K562 (cell line): ENCODE measurements around the gene SLC39A9. TPM values are rescaled to one million over a fixed set of nuclear protein-coding genes. Genes with fewer than 3 reads are reported as not detected.

ENCODE experiments used
- ATAC-seq: fragments of 200-7000 bp; cut with Tn5 transposase; 3 replicates; pipeline ENCODE4 v1.9.1; 2020; ENCODE audit warnings: moderate library complexity
- BruUV-seq: library from RNA; stranded (reverse); fragments of 400-500 nt; replicated peaks from 2 replicates; lab custom pipeline; 2021; lab: Mats Ljungman, UMichigan
- CTCF ChIA-PET: fragments of 300-600 bp; formaldehyde crosslinking; extraction: SDS; loops from one replicate; lab custom pipeline; 2021; ENCODE audit warnings: low intra/inter-chr PET ratio; lab: Yijun Ruan, JAX
- POLR2A ChIA-PET: fragments of 300-600, 350-650 bp; sonication (Branson Sonifier 250); formaldehyde crosslinking; extraction: SDS; loops from one replicate; lab custom pipeline; 2021; ENCODE audit warnings: antibody characterized with exemption, inconsistent platforms; lab: Yijun Ruan, JAX
- DNase-seq, 4 experiments: peaks; one replicate each; pipeline versions ENCODE4 v3.0.0 to v3.0.0-alpha.2; 2011 to 2018; ENCODE audit warnings: low spot score in 3 of 4, mixed read lengths in 3 of 4; ENCODE audit errors: extremely low read depth in 1 of 4
- FAIRE-seq: peaks from 2 replicates; lab custom pipeline; 2011; peaks lifted over from hg19 to GRCh38; lab: Jason Lieb, UNC
- H2AFZ ChIP-seq: 2 replicates; pipeline ENCODE4 v1.6.0; 2011; ENCODE audit warnings: low read depth, low read length, control low read depth, inconsistent platforms
- H3K27ac ChIP-seq: fragments of 200-600 bp; 3 replicates; pipeline ENCODE4 v1.8.0; 2011; ENCODE audit warnings: low read depth, mild to moderate bottlenecking, control low read depth, inconsistent platforms, low read length, moderate library complexity, mixed read lengths; ENCODE audit errors: extremely low read depth
- H3K27me3 ChIP-seq, 2 experiments: fragments of 300-600 bp in 1 of 2; 2 replicates in 1 of 2; 3 replicates in 1 of 2; pipeline versions ENCODE4 v1.6.0 to v1.8.0; 2011; ENCODE audit warnings: inconsistent platforms in 2 of 2, low read length in 2 of 2, mild to moderate bottlenecking in 1 of 2, mixed read lengths in 1 of 2, moderate library complexity in 1 of 2; ENCODE audit not compliant: control insufficient read depth in 2 of 2, insufficient read depth in 2 of 2
- H3K36me3 ChIP-seq: fragments of 300-600 bp; 3 replicates; pipeline ENCODE4 v1.8.0; 2011; ENCODE audit warnings: mild to moderate bottlenecking, low read length, inconsistent platforms; ENCODE audit not compliant: control insufficient read depth, insufficient read depth
- H3K4me1 ChIP-seq, 2 experiments: fragments of 200-600 bp in 1 of 2; replicated peaks in 1 of 2; 2 replicates in 1 of 2; 3 replicates in 1 of 2; pipeline versions ENCODE4 v1.5.1 to v1.8.0; 2011; ENCODE audit warnings: inconsistent platforms in 2 of 2, low read length in 2 of 2, mild to moderate bottlenecking in 1 of 2, mixed read lengths in 1 of 2, moderate library complexity in 1 of 2; ENCODE audit not compliant: control insufficient read depth in 2 of 2, insufficient read depth in 2 of 2
- H3K4me2 ChIP-seq: 2 replicates; pipeline ENCODE4 v1.6.1; 2011; ENCODE audit warnings: low read length, control low read depth, inconsistent platforms, mixed read lengths; ENCODE audit not compliant: insufficient read depth
- H3K4me3 ChIP-seq: fragments of 200-600 bp; sonication (generic), shearing (Covaris generic); 2 replicates; pipeline ENCODE4 v1.5.1; 2016; ENCODE audit warnings: control low read depth, inconsistent platforms
- H3K79me2 ChIP-seq: fragments of 200-600 bp; 3 replicates; pipeline ENCODE4 v1.8.0; 2011; ENCODE audit warnings: low read length, inconsistent platforms; ENCODE audit not compliant: control insufficient read depth, insufficient read depth
- H3K9ac ChIP-seq, 2 experiments: 2 replicates each; pipeline versions ENCODE4 v1.6.0 to v1.6.1; 2011; ENCODE audit warnings: low read depth in 2 of 2, low read length in 2 of 2, control low read depth in 1 of 2, inconsistent platforms in 1 of 2, mild to moderate bottlenecking in 1 of 2, mixed read lengths in 1 of 2; ENCODE audit not compliant: insufficient read depth in 1 of 2
- H3K9me1 ChIP-seq: one replicate; pipeline ENCODE4 v1.6.0; 2011; ENCODE audit warnings: inconsistent platforms, mild to moderate bottlenecking, low read length, moderate library complexity; ENCODE audit not compliant: control insufficient read depth, insufficient read depth
- H3K9me3 ChIP-seq: replicated peaks from 2 replicates; pipeline ENCODE4 v1.5.1; 2011; ENCODE audit warnings: low read depth, low read length, inconsistent platforms; ENCODE audit not compliant: control insufficient read depth, insufficient read depth
- H4K20me1 ChIP-seq: replicated peaks from 2 replicates; pipeline ENCODE4 v1.6.1; 2011; ENCODE audit warnings: low read length, inconsistent platforms, mixed read lengths; ENCODE audit not compliant: control insufficient read depth, insufficient read depth
- AFF4 ChIP-seq: sonication (generic); formaldehyde crosslinking; IDR thresholded peaks from 2 replicates; pipeline ENCODE4 v1.8.0; 2023; ENCODE audit warnings: mild to moderate bottlenecking, missing genetic modification reagents
- GABPA ChIP-seq: fragments of 200-800 bp; sonication (Bioruptor generic); conservative IDR thresholded peaks from 2 replicates; pipeline ENCODE4 v1.6.1; 2016; ENCODE audit warnings: low read depth, missing genetic modification characterization, missing compliant biosample characterization
- HDAC1 ChIP-seq, 2 experiments: fragments of 450-650 bp; IDR thresholded peaks; 2 replicates each; pipeline ENCODE4 v1.6.1; 2016 to 2017; ENCODE audit warnings: inconsistent platforms in 1 of 2, mild to moderate bottlenecking in 1 of 2, moderate library complexity in 1 of 2
- NKRF ChIP-seq: fragments of 450-650 bp; IDR thresholded peaks from 2 replicates; pipeline ENCODE4 v1.6.1; 2016; ENCODE audit warnings: borderline replicate concordance
- NR2C2 ChIP-seq, 2 experiments: fragments of 200-800 bp in 1 of 2; sonication (Bioruptor generic) in 1 of 2; sonication (generic) in 1 of 2; formaldehyde crosslinking in 1 of 2; IDR thresholded peaks; 2 replicates each; pipeline versions ENCODE4 v1.6.1 to v1.8.0; 2016 to 2022; ENCODE audit warnings: mild to moderate bottlenecking in 1 of 2, missing compliant biosample characterization in 1 of 2, missing genetic modification characterization in 1 of 2, missing genetic modification reagents in 1 of 2
- RBBP5 ChIP-seq: fragments of 200-600 bp; sonication (generic); IDR thresholded peaks from 2 replicates; pipeline ENCODE4 v1.6.1; 2012; ENCODE audit warnings: borderline replicate concordance, mild to moderate bottlenecking, low read length, control low read depth, inconsistent platforms; ENCODE audit not compliant: insufficient read depth, poor library complexity, severe bottlenecking
- RFX1 ChIP-seq: fragments of 450-650 bp; IDR thresholded peaks from 2 replicates; pipeline ENCODE4 v1.6.1; 2016; ENCODE audit warnings: mild to moderate bottlenecking, moderate library complexity
- VEZF1 ChIP-seq: fragments of 200-800 bp; sonication (Bioruptor generic); IDR thresholded peaks from 2 replicates; pipeline ENCODE4 v1.6.1; 2017; ENCODE audit warnings: missing genetic modification characterization, missing compliant biosample characterization
- ZNF561 ChIP-seq: fragments of 450-650 bp; formaldehyde crosslinking; conservative IDR thresholded peaks from 2 replicates; pipeline ENCODE4 v1.4.0; 2020; ENCODE audit warnings: mild to moderate bottlenecking, moderate library complexity
- ZNF589 ChIP-seq: fragments of 200-800 bp; sonication (Bioruptor generic); IDR thresholded peaks from 2 replicates; pipeline ENCODE4 v1.6.1; 2016; ENCODE audit warnings: low read depth, missing genetic modification characterization, missing compliant biosample characterization
- WGBS: fragments of 100-300 bp; shearing (Covaris generic); methylation state at CpG from one replicate; pipeline ENCODE4 v1.1.6; 2016; ENCODE audit warnings: low coverage, mixed read lengths; ENCODE audit not compliant: insufficient coverage; ENCODE audit errors: missing lambda C conversion rate; 5-methylcytosine and 5-hydroxymethylcytosine counted together
- in situ Hi-C: fragments of 300-500 bp; cut with MboI; formaldehyde crosslinking; loops from 4 replicates; pipeline ENCODE4 v1.15.0; 2018; ENCODE audit warnings: inconsistent platforms, mixed read lengths
- intact Hi-C: fragments of 100-400 bp; cut with micrococcal nuclease; formaldehyde crosslinking; loops from 2 replicates; pipeline ENCODE4 v1.14.2; 2022
- polyA plus RNA-seq, 8 experiments: library from polyadenylated mRNA; depleted of rRNA in 4 of 8; stranded (reverse) in 5 of 8; unstranded in 3 of 8; fragments of >200 nt; fragmentation: Nextera tagmentation in 2 of 8; fragmentation: Illumina TruSeq in 1 of 8; extraction: Ambion mirVana in 2 of 8; extraction: Trizol in 1 of 8; gene quantifications; 2 replicates each; pipeline versions ENCODE4 v1.2.1 to v1.2.3, GENCODE V29; 2011 to 2014; ENCODE audit warnings: inconsistent platforms in 1 of 8, missing spikeins in 1 of 8
- total RNA-seq, 7 experiments: library from RNA; depleted of rRNA in 6 of 7; stranded (reverse); fragments of >200 nt in 6 of 7; fragmentation: Illumina TruSeq in 2 of 7; extraction: Trizol in 2 of 7; gene quantifications; 2 replicates each; pipeline versions ENCODE4 v1.2.1 to v1.2.3, GENCODE V29; 2011 to 2021; ENCODE audit warnings: low replicate concordance in 1 of 7
- TF ChIP-seq, protein P1 (sequence below): sonication (generic); formaldehyde crosslinking; IDR thresholded peaks from 2 replicates; pipeline ENCODE4 v1.8.0; 2022; ENCODE audit warnings: missing genetic modification reagents, mild to moderate bottlenecking, moderate library complexity, borderline replicate concordance

The SLC39A9 gene
- total and polyA plus RNA-seq, 9 of the 15 experiments (the other 6 are each of a cell fraction or from before 2014, with no cell fraction given), result 18.4 to 66.0 (median 32.5) TPM

- WGBS, result 0% methylated on average over 13 of the region's 18 CpGs
- intact Hi-C loops, result loop anchor here (5.0 kb wide), 1 partner anchor 63 kb away; no protein-coding TSS in a partner anchor
- 0 out of 2 replicates have a peak, but pooled peaks have one; percentile 7 for TF ChIP-seq NKRF
- TF ChIP-seq, protein P1, sequence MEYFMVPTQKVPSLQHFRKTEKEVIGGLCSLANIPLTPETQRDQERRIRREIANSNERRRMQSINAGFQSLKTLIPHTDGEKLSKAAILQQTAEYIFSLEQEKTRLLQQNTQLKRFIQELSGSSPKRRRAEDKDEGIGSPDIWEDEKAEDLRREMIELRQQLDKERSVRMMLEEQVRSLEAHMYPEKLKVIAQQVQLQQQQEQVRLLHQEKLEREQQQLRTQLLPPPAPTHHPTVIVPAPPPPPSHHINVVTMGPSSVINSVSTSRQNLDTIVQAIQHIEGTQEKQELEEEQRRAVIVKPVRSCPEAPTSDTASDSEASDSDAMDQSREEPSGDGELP (CRISPR knock-in tag), result peak; percentile 3; the same call in 1 of the 2 replicates
- TF ChIP-seq ZNF561 (CRISPR knock-in tag), result no peak
- peak; percentile 9; the same call in 1 of the 2 replicates for TF ChIP-seq ZNF589 (CRISPR knock-in tag)
- no peak for TF ChIP-seq NR2C2 (CRISPR knock-in tag; IDR thresholded peaks at IDR 0.05)
- peak; percentile 76; the same call in 1 of the 2 replicates for TF ChIP-seq NR2C2 (tag; IDR thresholded peaks at IDR 0.05)
- TF ChIP-seq AFF4 (CRISPR knock-in tag), result 0 out of 2 replicates have a peak, but pooled peaks have one; percentile 6
- TF ChIP-seq VEZF1 (CRISPR knock-in tag), result peak; percentile 12; the same call in 1 of the 2 replicates
- TF ChIP-seq GABPA (tag), result 0 out of 2 replicates have a peak, but pooled peaks have one; percentile 63
- peak in 1 of 2 experiments; percentile 72; a peak in 2 of 4 replicates for TF ChIP-seq HDAC1 (IDR thresholded peaks at IDR 0.05)
- no peak for TF ChIP-seq RBBP5
- TF ChIP-seq RFX1, result peak; percentile 43; the same call in 1 of the 2 replicates
Observed at GRCh38 chr14:69398818-69399210, 322 bp downstream of the SLC39A9 start.

More at GRCh38 chr14:69398818-69399210, 322 bp downstream of the SLC39A9 start:
- no peaks in the 10 kb centered on the region for H3K27me3 ChIP-seq
- DNase-seq, result no peak
- ATAC-seq, result peak; percentile 35
- ChIA-PET POLR2A (interaction anchor here (0.6 to 2.4 kb wide), 10 partner anchors 10 to 223 kb away, joined by 3 to 13 read pairs (median 4); no protein-coding TSS in a partner anchor), CTCF (no interaction called here)
- H3K4me2 ChIP-seq, result peak overlapping the region; percentile 87
- peak overlapping the region; percentile 81 for H3K4me3 ChIP-seq
- H3K36me3 ChIP-seq, result peaks cover 32% of the 10 kb centered on the region
- BruUV-seq, result TSS peak; percentile 68
- peak overlapping the region; percentile 95 for H3K27ac ChIP-seq
- FAIRE-seq, result no peak
- in situ Hi-C loops, result no loop called here
- peaks cover 0 to 10% of the 10 kb centered on the region in 2 experiments; a peak in 4 of 5 replicates for H3K4me1 ChIP-seq
- H3K9me3 ChIP-seq, result no peaks in the 10 kb centered on the region
- H3K9me1 ChIP-seq, result no peaks in the 10 kb centered on the region
- H2AFZ ChIP-seq, result peak overlapping the region; percentile 93
- peaks cover 2% of the 10 kb centered on the region; the same call in 1 of the 2 replicates for H4K20me1 ChIP-seq
- H3K9ac ChIP-seq, result peak overlapping the region; percentile 93 to 94
- peaks cover 97% of the 10 kb centered on the region for H3K79me2 ChIP-seq
